ENCODE data around the gene AGFG2. TPM values are rescaled to one million over a fixed set of nuclear protein-coding genes. Genes with fewer than 3 reads are reported as not detected.
"Not testable (repeated sequence)": the region's sequence is repeated elsewhere in the genome, so short reads cannot be mapped to it uniquely, and the experiment has no call there.

Gene AGFG2
- total RNA-seq, 1 donor from 2014 or later = 26.6 TPM

GRCh38 chr7:100561491-100562194 lies 22.6 kb downstream of the AGFG2 start:
- TF ChIP-seq CTCF (IDR thresholded peaks at IDR 0.05; ENCODE audit: borderline replicate concordance) = no peak
- no peak overlapping the region for H3K4me3 ChIP-seq
- H3K9me3 ChIP-seq (replicated peaks) = no peaks in the 10 kb centered on the region
- no peak overlapping the region for H3K27ac ChIP-seq (replicated peaks)
- intact Hi-C loops (cut with micrococcal nuclease) = no loop called here
- no peak for DNase-seq
- H3K4me1 ChIP-seq = no peaks in the 10 kb centered on the region
- peaks cover 14% of the 10 kb centered on the region for H3K36me3 ChIP-seq
- no peaks in the 10 kb centered on the region for H3K27me3 ChIP-seq (ENCODE audit: low read depth)

- no peak overlapping the region for H3K27ac ChIP-seq (replicated peaks)
- no peaks in the 10 kb centered on the region for H3K9me3 ChIP-seq (replicated peaks)
- DNase-seq = no peak
- intact Hi-C loops (cut with micrococcal nuclease) = no loop called here
- no peaks in the 10 kb centered on the region for H3K4me1 ChIP-seq
- peaks cover 9% of the 10 kb centered on the region for H3K36me3 ChIP-seq
- TF ChIP-seq CTCF (IDR thresholded peaks at IDR 0.05; ENCODE audit: borderline replicate concordance) = no peak
- H3K27me3 ChIP-seq (ENCODE audit: low read depth) = no peaks in the 10 kb centered on the region
- H3K4me3 ChIP-seq = no peak overlapping the region
These were observed 23.4 kb downstream of the AGFG2 start for GRCh38 chr7:100562195-100563099.

GRCh38 chr7:100563100-100563564 lies 24.1 kb downstream of the AGFG2 start:
- intact Hi-C loops (cut with micrococcal nuclease) = no loop called here
- no peak for TF ChIP-seq CTCF (IDR thresholded peaks at IDR 0.05; ENCODE audit: borderline replicate concordance)
- no peak for DNase-seq
- Histone ChIP-seq H3K27me3 (ENCODE audit: low read depth) (no peaks in the 10 kb centered on the region), H3K4me1 (no peaks in the 10 kb centered on the region), H3K27ac (replicated peaks) (no peak overlapping the region), H3K36me3 (peaks cover 9% of the 10 kb centered on the region), H3K9me3 (replicated peaks) (no peaks in the 10 kb centered on the region), H3K4me3 (no peak overlapping the region)

GRCh38 chr7:100563809-100564400 lies 24.9 kb downstream of the AGFG2 start:
- Histone ChIP-seq H3K4me3 (no peak overlapping the region), H3K9me3 (replicated peaks) (no peaks in the 10 kb centered on the region), H3K4me1 (peaks cover 5% of the 10 kb centered on the region), H3K27me3 (ENCODE audit: low read depth) (no peaks in the 10 kb centered on the region), H3K36me3 (peaks cover 9% of the 10 kb centered on the region), H3K27ac (replicated peaks) (no peak overlapping the region)
- DNase-seq = peak; percentile 82
- intact Hi-C loops (cut with micrococcal nuclease) = no loop called here
- TF ChIP-seq CTCF (IDR thresholded peaks at IDR 0.05; ENCODE audit: borderline replicate concordance) = peak; percentile 97

- H3K9me3 ChIP-seq (replicated peaks); H3K4me1 ChIP-seq; H3K27me3 ChIP-seq (ENCODE audit: low read depth); DNase-seq; H3K4me3 ChIP-seq; H3K36me3 ChIP-seq; intact Hi-C loops (cut with micrococcal nuclease); H3K27ac ChIP-seq (replicated peaks): not testable (repeated sequence)
These were observed 25.4 kb downstream of the AGFG2 start for GRCh38 chr7:100564405-100564804.
